ENCODE data around the gene CKAP4. TPM values are rescaled to one million over a fixed set of nuclear protein-coding genes. Genes with fewer than 3 reads are reported as not detected.

CKAP4 gene
- total and polyA plus RNA-seq, 2 of the 13 experiments (the other 11 are each of a cell fraction or from before 2014, with no cell fraction given) = 39.2 to 70.2 TPM

DNA sequence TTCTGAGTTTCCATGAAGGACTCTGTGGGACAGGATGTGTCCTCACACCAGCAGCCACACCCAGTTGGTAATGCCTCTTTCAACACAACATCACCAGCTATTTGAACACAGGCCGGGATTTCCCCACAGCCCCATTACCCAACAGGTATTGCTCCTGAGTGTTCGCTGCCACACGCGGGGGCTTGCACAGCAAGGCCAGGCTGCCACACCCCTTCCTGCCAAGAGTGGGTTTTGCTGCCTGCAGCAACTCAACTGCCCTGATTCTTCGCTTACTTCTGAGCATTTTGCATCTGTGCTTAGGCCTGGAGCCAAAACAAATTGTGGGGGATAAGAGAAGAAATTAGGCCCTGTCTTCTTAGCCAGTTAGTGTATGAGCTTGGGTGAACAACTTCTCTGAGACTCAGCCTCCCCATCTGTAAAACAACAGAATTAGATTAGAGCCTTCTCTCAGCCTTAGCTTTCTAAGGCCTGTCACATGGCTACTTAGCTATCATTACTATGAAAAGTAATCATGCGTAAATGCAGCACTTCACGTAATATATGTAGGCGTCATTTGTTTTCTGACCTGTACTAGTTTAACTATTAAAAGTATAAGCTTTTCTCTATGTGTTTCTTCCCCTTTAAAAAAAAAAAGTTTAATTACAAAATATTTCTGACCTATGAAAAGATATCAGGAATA, 20.0 kb downstream of the CKAP4 start:
- H3K79me2 ChIP-seq (ENCODE audit: insufficient read depth, low read length) = no peaks in the 10 kb centered on the region
- no peaks in the 10 kb centered on the region for H3K9me3 ChIP-seq (ENCODE audit: low read length)
- no TSS peak for BruUV-seq (replicated peaks)
- WGBS (ENCODE audit: low lambda C conversion rate) = 43% methylated on average over 8 of the region's 8 CpGs
- H4K20me1 ChIP-seq (ENCODE audit: insufficient read depth, low read length) = no peaks in the 10 kb centered on the region
- in situ Hi-C loops (cut with HindIII; ENCODE audit: extremely low pct_ligation_motif_present, low pct_unique_long_range_greater_than_20kb) (loop anchor here (5.0 to 10.0 kb wide), 3 partner anchors 55 to 803 kb away; no protein-coding TSS in a partner anchor), intact Hi-C loops (cut with micrococcal nuclease; ENCODE audit: unreplicated experiment) (loop anchor here (1.0 to 5.0 kb wide), 4 partner anchors 15 to 695 kb away; no protein-coding TSS in a partner anchor)
- no peaks in the 10 kb centered on the region for H3K36me3 ChIP-seq (replicated peaks in 1 of 2; ENCODE audit: control insufficient read depth in 1 of 2, insufficient read depth in 2 of 2, low read length in 2 of 2)
- peaks cover 11% of the 10 kb centered on the region for H3K4me1 ChIP-seq (ENCODE audit: insufficient read depth, low read length)
- no peak overlapping the region; a peak in 1 of 6 replicates for H3K4me3 ChIP-seq (replicated peaks in 1 of 3; ENCODE audit: insufficient read depth in 1 of 3, low read depth in 2 of 3, low read length in 3 of 3)
- ChIA-PET POLR2A (interaction anchor here (0.9 to 2.9 kb wide), 4 partner anchors 55 to 130 kb away, joined by 3 to 17 read pairs (median 8); partner anchors contain the start of gene POLR3B), CTCF (ENCODE audit: low intra/inter-chr PET ratio, low total read pairs) (interaction anchor here (0.9 to 2.5 kb wide), 4 partner anchors 53 to 130 kb away, joined by 4 to 40 read pairs (median 16); partner anchors contain the start of gene POLR3B)
- H3K9ac ChIP-seq (ENCODE audit: insufficient read depth, low read depth, low read length) = no peak overlapping the region
- no peak overlapping the region for H2AFZ ChIP-seq (ENCODE audit: low read length)
- peak overlapping the region; percentile 43; the same call in 1 of the 2 replicates for H3K4me2 ChIP-seq (ENCODE audit: low read depth, low read length)
- peaks cover 2 to 16% of the 10 kb centered on the region in 2 experiments; a peak in 3 of 5 replicates for H3K27me3 ChIP-seq (ENCODE audit: control insufficient read depth in 1 of 2, insufficient read depth in 2 of 2, low read length in 2 of 2)
- H3K27ac ChIP-seq (ENCODE audit: extremely low read length, insufficient read depth, low read length) = no peak overlapping the region
- FAIRE-seq = no peak
- peak; percentile 49 for ATAC-seq
- peak; percentile 47 for DNase-seq (ENCODE audit: low spot score)
- TF ChIP-seq HDAC1 (CRISPR knock-in tag; IDR thresholded peaks at IDR 0.05) (0 out of 2 replicates have a peak, but pooled peaks have one; percentile 30), MIER2 (CRISPR knock-in tag; IDR thresholded peaks at IDR 0.05) (no peak), ZNF790 (CRISPR knock-in tag; IDR thresholded peaks at IDR 0.05; ENCODE audit: borderline replicate concordance) (no peak), MXI1 (IDR thresholded peaks at IDR 0.05; ENCODE audit: borderline replicate concordance, low read depth, low read length) (peak; percentile 13; the same call in 1 of the 3 replicates), ZFYVE20 (CRISPR knock-in tag; IDR thresholded peaks at IDR 0.05; ENCODE audit: borderline replicate concordance, low read depth) (0 out of 2 replicates have a peak, but pooled peaks have one; percentile 49), FOSL2 (CRISPR knock-in tag; IDR thresholded peaks at IDR 0.05) (peak; percentile 68), GATAD2A (CRISPR knock-in tag; IDR thresholded peaks at IDR 0.05) (peak; percentile 74), PCBP1 (IDR thresholded peaks at IDR 0.05; ENCODE audit: borderline replicate concordance, low read depth, low read length) (no peak), RELA (CRISPR knock-in tag; IDR thresholded peaks at IDR 0.05) (0 out of 2 replicates have a peak, but pooled peaks have one; percentile 40), ZEB1 (IDR thresholded peaks at IDR 0.05; ENCODE audit: insufficient replicate concordance, low read depth) (no peak), GLI4 (CRISPR knock-in tag; IDR thresholded peaks at IDR 0.05; ENCODE audit: borderline replicate concordance) (no peak), ARHGAP35 (CRISPR knock-in tag; IDR thresholded peaks at IDR 0.05; ENCODE audit: borderline replicate concordance) (no peak), PLRG1 (conservative IDR thresholded peaks at IDR 0.05) (no peak), SP2 (CRISPR knock-in tag; IDR thresholded peaks at IDR 0.05) (no peak), BCL6 (CRISPR knock-in tag; IDR thresholded peaks at IDR 0.05) (peak; percentile 43), ZFP41 (CRISPR knock-in tag; IDR thresholded peaks at IDR 0.05; ENCODE audit: borderline replicate concordance) (no peak)
- TF ChIP-seq, protein P1, sequence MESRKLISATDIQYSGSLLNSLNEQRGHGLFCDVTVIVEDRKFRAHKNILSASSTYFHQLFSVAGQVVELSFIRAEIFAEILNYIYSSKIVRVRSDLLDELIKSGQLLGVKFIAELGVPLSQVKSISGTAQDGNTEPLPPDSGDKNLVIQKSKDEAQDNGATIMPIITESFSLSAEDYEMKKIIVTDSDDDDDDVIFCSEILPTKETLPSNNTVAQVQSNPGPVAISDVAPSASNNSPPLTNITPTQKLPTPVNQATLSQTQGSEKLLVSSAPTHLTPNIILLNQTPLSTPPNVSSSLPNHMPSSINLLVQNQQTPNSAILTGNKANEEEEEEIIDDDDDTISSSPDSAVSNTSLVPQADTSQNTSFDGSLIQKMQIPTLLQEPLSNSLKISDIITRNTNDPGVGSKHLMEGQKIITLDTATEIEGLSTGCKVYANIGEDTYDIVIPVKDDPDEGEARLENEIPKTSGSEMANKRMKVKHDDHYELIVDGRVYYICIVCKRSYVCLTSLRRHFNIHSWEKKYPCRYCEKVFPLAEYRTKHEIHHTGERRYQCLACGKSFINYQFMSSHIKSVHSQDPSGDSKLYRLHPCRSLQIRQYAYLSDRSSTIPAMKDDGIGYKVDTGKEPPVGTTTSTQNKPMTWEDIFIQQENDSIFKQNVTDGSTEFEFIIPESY (CRISPR knock-in tag; IDR thresholded peaks at IDR 0.05) = no peak
- TF ChIP-seq, protein P2, sequence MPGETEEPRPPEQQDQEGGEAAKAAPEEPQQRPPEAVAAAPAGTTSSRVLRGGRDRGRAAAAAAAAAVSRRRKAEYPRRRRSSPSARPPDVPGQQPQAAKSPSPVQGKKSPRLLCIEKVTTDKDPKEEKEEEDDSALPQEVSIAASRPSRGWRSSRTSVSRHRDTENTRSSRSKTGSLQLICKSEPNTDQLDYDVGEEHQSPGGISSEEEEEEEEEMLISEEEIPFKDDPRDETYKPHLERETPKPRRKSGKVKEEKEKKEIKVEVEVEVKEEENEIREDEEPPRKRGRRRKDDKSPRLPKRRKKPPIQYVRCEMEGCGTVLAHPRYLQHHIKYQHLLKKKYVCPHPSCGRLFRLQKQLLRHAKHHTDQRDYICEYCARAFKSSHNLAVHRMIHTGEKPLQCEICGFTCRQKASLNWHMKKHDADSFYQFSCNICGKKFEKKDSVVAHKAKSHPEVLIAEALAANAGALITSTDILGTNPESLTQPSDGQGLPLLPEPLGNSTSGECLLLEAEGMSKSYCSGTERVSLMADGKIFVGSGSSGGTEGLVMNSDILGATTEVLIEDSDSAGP (CRISPR knock-in tag; IDR thresholded peaks at IDR 0.05; ENCODE audit: borderline replicate concordance) = no peak
- TF ChIP-seq, protein P3, sequence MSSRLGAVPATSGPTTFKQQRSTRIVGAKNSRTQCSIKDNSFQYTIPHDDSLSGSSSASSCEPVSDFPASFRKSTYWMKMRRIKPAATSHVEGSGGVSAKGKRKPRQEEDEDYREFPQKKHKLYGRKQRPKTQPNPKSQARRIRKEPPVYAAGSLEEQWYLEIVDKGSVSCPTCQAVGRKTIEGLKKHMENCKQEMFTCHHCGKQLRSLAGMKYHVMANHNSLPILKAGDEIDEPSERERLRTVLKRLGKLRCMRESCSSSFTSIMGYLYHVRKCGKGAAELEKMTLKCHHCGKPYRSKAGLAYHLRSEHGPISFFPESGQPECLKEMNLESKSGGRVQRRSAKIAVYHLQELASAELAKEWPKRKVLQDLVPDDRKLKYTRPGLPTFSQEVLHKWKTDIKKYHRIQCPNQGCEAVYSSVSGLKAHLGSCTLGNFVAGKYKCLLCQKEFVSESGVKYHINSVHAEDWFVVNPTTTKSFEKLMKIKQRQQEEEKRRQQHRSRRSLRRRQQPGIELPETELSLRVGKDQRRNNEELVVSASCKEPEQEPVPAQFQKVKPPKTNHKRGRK (CRISPR knock-in tag; IDR thresholded peaks at IDR 0.05) = no peak

Data from HepG2 (cell line).